ENCODE measurements around the gene ARPP19. TPM values are rescaled to one million over a fixed set of nuclear protein-coding genes. Genes with fewer than 3 reads are reported as not detected.

ARPP19 gene
- total and polyA plus RNA-seq, 2 experiments from 2014 or later: 78.9 to 176 TPM

DNA sequence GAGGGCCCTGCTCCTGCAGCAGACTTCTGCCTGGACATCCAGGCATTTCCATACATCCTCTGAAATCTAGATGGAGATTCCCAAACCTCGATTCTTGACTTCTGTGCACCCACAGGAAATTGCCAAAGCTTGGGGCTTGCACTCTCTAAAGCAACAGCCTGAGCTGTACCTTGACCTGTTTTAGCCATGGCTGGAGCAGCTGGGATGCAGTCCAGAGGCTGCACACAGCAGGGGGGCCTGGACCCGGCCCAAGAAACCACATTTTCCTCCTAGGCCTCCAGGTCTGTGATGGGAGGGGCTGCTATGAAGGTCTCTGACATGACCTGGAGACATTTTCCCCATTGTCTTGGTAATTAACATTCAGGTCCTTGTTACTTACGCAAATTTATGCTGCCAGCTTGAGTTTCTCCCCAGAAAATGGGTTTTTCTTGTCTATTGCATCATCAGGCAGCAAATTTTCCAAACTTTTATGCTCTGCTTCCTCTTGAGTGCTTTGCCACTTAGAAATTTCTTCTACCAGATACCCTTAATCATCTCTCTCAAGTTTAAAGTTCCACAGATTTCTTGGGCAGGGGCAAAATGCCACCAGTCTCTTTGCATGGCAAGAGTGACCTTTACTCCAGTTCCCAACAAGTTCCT is 28.3 kb downstream of the ARPP19 start:
- TF ChIP-seq, protein P1, sequence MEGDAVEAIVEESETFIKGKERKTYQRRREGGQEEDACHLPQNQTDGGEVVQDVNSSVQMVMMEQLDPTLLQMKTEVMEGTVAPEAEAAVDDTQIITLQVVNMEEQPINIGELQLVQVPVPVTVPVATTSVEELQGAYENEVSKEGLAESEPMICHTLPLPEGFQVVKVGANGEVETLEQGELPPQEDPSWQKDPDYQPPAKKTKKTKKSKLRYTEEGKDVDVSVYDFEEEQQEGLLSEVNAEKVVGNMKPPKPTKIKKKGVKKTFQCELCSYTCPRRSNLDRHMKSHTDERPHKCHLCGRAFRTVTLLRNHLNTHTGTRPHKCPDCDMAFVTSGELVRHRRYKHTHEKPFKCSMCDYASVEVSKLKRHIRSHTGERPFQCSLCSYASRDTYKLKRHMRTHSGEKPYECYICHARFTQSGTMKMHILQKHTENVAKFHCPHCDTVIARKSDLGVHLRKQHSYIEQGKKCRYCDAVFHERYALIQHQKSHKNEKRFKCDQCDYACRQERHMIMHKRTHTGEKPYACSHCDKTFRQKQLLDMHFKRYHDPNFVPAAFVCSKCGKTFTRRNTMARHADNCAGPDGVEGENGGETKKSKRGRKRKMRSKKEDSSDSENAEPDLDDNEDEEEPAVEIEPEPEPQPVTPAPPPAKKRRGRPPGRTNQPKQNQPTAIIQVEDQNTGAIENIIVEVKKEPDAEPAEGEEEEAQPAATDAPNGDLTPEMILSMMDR (IDR thresholded peaks at IDR 0.05; ENCODE audit: low read depth, low read length): no peak
- no peak overlapping the region for H3K27ac ChIP-seq
- no peaks in the 10 kb centered on the region for H3K27me3 ChIP-seq
- H3K9me3 ChIP-seq (ENCODE audit: low read depth): no peaks in the 10 kb centered on the region
- no peaks in the 10 kb centered on the region for H3K36me3 ChIP-seq
- no peak overlapping the region for H3K4me3 ChIP-seq
- peak in 1 of 2 donors; percentile 30 for DNase-seq (ENCODE audit: low read depth in 1 of 2, low spot score in 1 of 2)
- no peaks in the 10 kb centered on the region for H3K4me1 ChIP-seq (ENCODE audit: low read depth)

DNA sequence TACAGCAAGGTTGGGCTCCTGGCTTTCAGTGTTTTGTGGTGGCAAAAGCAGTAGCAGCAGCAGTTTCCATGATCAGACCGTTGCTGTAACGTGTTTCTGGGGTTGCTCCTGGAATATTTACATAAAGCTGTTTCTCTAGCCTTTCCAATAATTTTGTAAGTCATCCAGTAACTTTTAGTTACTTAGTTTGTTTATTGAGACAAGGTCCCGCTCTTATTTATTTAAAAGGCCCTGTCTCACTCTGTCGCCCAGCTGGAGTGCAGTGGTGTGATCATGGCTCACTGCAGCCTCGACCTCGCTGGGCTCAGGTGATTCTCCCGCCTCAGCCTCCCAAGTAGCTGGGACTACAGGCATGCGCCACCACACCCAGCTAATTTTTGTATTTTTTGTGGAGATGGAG is 31.4 kb downstream of the ARPP19 start:
- Histone ChIP-seq H3K36me3 (no peaks in the 10 kb centered on the region), H3K27ac (no peak overlapping the region), H3K27me3 (peaks cover 29% of the 10 kb centered on the region), H3K4me1 (ENCODE audit: low read depth) (no peaks in the 10 kb centered on the region), H3K4me3 (no peak overlapping the region), H3K9me3 (ENCODE audit: low read depth) (no peaks in the 10 kb centered on the region)
- DNase-seq (ENCODE audit: low read depth in 1 of 2, low spot score in 1 of 2): no peak
- TF ChIP-seq, protein P1 (IDR thresholded peaks at IDR 0.05; ENCODE audit: low read depth, low read length): no peak

GRCh38 chr15:52532427-52532826 is 36.4 kb downstream of the ARPP19 start:
- H3K27ac ChIP-seq: no peak overlapping the region
- H3K9me3 ChIP-seq (ENCODE audit: low read depth): no peaks in the 10 kb centered on the region
- peaks cover 63% of the 10 kb centered on the region for H3K27me3 ChIP-seq

GRCh38 chr15:52529940-52530339 is 38.9 kb downstream of the ARPP19 start:
- H3K27me3 ChIP-seq: peaks cover 69% of the 10 kb centered on the region
- H3K9me3 ChIP-seq (ENCODE audit: low read depth): no peaks in the 10 kb centered on the region
- H3K4me3 ChIP-seq: peak overlapping the region; percentile 68
- H3K4me1 ChIP-seq (ENCODE audit: low read depth): no peaks in the 10 kb centered on the region
- TF ChIP-seq, protein P1 (IDR thresholded peaks at IDR 0.05; ENCODE audit: low read depth, low read length): no peak
- no peak for DNase-seq (ENCODE audit: low read depth in 1 of 2, low spot score in 1 of 2)
- H3K36me3 ChIP-seq: no peaks in the 10 kb centered on the region
- no peak overlapping the region for H3K27ac ChIP-seq

More at GRCh38 chr15:52532427-52532826, 36.4 kb downstream of the ARPP19 start:
- no peak for DNase-seq (ENCODE audit: low read depth in 1 of 2, low spot score in 1 of 2)
- Histone ChIP-seq H3K4me3 (no peak overlapping the region), H3K4me1 (ENCODE audit: low read depth) (no peaks in the 10 kb centered on the region), H3K36me3 (no peaks in the 10 kb centered on the region)
- TF ChIP-seq, protein P1 (IDR thresholded peaks at IDR 0.05; ENCODE audit: low read depth, low read length): no peak

- Histone ChIP-seq H3K27ac (no peak overlapping the region), H3K4me1 (ENCODE audit: low read depth) (no peaks in the 10 kb centered on the region), H3K36me3 (no peaks in the 10 kb centered on the region), H3K9me3 (ENCODE audit: low read depth) (no peaks in the 10 kb centered on the region), H3K27me3 (peaks cover 64% of the 10 kb centered on the region), H3K4me3 (peak overlapping the region; percentile 68)
- TF ChIP-seq, protein P1 (IDR thresholded peaks at IDR 0.05; ENCODE audit: low read depth, low read length): no peak
- DNase-seq (ENCODE audit: low read depth in 1 of 2, low spot score in 1 of 2): no peak
These were observed 39.4 kb downstream of the ARPP19 start for GRCh38 chr15:52529341-52529924.
